PC-9 (cell line): ENCODE data around the gene XXYLT1. TPM values are rescaled to one million over a fixed set of nuclear protein-coding genes. Genes with fewer than 3 reads are reported as not detected.

Source experiments
- BruUV-seq: library from RNA; stranded (reverse); fragments of 400-500 nt; replicated peaks from 2 replicates; lab custom pipeline; 2021; lab: Mats Ljungman, UMichigan
- CTCF ChIA-PET: fragments of 300-600 bp; sonication (Branson Sonifier 250); formaldehyde crosslinking; loops from one replicate; lab custom pipeline; 2022; ENCODE audit warnings: antibody characterized with exemption; lab: Charles Lee
- POLR2A ChIA-PET: fragments of 300-600 bp; sonication (Branson Sonifier 250); formaldehyde crosslinking; loops from one replicate; lab custom pipeline; 2022; ENCODE audit warnings: antibody characterized with exemption; ENCODE audit not compliant: unreplicated experiment; lab: Charles Lee
- DNase-seq, 2 experiments: peaks; one replicate each; pipeline versions ENCODE4 v3.0.0 to v3.0.0-alpha.2; 2015 to 2022; ENCODE audit warnings: mixed read lengths in 1 of 2
- H2AFZ ChIP-seq: fragments of 200-600 bp; sonication (generic); 2 replicates; pipeline ENCODE4 v1.8.1; 2017; ENCODE audit warnings: antibody characterized with exemption
- H3F3A ChIP-seq: fragments of 200-600 bp; sonication (generic); 2 replicates; pipeline ENCODE4 v1.8.1; 2017; ENCODE audit warnings: antibody characterized with exemption, mild to moderate bottlenecking, low read depth; ENCODE audit not compliant: insufficient read depth
- H3K27ac ChIP-seq: fragments of 200-600 bp; sonication (generic); 2 replicates; pipeline ENCODE4 v1.6.1; 2016; ENCODE audit warnings: mixed run types
- H3K27me3 ChIP-seq: fragments of 200-600 bp; sonication (generic); 2 replicates; pipeline ENCODE4 v1.6.1; 2016; ENCODE audit warnings: low read depth, mixed run types; ENCODE audit not compliant: insufficient read depth
- H3K36me3 ChIP-seq: fragments of 200-600 bp; sonication (generic); 2 replicates; pipeline ENCODE4 v1.6.1; 2016; ENCODE audit warnings: low read depth, mixed run types
- H3K4me1 ChIP-seq: fragments of 200-600 bp; sonication (generic); replicated peaks from 2 replicates; pipeline ENCODE4 v1.6.1; 2016; ENCODE audit warnings: mixed run types; ENCODE audit not compliant: insufficient read depth
- H3K4me2 ChIP-seq: fragments of 200-600 bp; sonication (generic); 2 replicates; pipeline ENCODE4 v1.6.1; 2017; ENCODE audit warnings: mixed run types
- H3K4me3 ChIP-seq: fragments of 200-600 bp; sonication (generic); 2 replicates; pipeline ENCODE4 v1.6.1; 2016; ENCODE audit warnings: mixed run types
- H3K79me2 ChIP-seq: fragments of 200-600 bp; sonication (generic); 2 replicates; pipeline ENCODE4 v1.6.1; 2017; ENCODE audit warnings: low read depth, mixed run types
- H3K9me2 ChIP-seq: fragments of 200-600 bp; sonication (generic); 2 replicates; pipeline ENCODE4 v1.8.1; 2017; ENCODE audit warnings: mild to moderate bottlenecking; ENCODE audit not compliant: insufficient read depth
- H3K9me3 ChIP-seq: fragments of 200-600 bp; sonication (generic); 2 replicates; pipeline ENCODE4 v1.8.1; 2016; ENCODE audit warnings: low read depth; ENCODE audit not compliant: insufficient read depth
- H4K20me1 ChIP-seq: fragments of 200-600 bp; sonication (generic); 2 replicates; pipeline ENCODE4 v1.8.1; 2017; ENCODE audit not compliant: insufficient read depth
- EZH2 ChIP-seq: fragments of 200-600 bp; sonication (generic); IDR thresholded peaks from 2 replicates; pipeline ENCODE4 v1.8.0; 2017; ENCODE audit warnings: antibody characterized with exemption, low read depth
- intact Hi-C: fragments of 100-400 bp; cut with micrococcal nuclease; formaldehyde crosslinking; loops from one replicate; pipeline ENCODE4 v1.10.0; 2022; ENCODE audit not compliant: unreplicated experiment
- total RNA-seq: library from RNA; stranded (reverse); gene quantifications from 2 replicates; pipeline ENCODE4 v1.2.3, GENCODE V29; 2021
- TF ChIP-seq, protein P1 (sequence below): fragments of 200-600 bp; sonication (generic); conservative IDR thresholded peaks from 2 replicates; pipeline ENCODE4 v1.6.1; 2017; ENCODE audit warnings: mixed run types, antibody characterized with exemption, mild to moderate bottlenecking, moderate library complexity

The XXYLT1 gene
- total RNA-seq, 1 experiment from 2014 or later = 13.3 TPM

DNA sequence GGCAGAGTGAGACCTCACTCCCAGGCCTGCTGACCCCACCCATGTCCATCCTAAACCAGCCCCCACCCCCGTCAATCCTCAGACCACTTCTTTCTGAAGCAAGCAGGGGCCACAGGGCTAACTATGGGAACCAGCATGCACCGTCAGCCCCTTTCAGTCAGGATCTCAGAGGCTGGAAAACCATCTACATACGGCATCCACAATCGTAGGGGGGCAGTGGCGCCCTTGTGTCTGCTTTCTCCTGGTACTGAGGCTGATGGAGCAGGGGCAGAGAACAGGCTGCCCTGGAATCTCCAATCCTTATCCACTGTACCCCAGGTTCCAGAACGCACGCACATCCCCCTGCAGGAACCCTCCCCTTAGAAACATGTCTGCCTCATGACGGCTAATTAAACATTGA is 56.6 kb downstream of the XXYLT1 start:
- no peaks in the 10 kb centered on the region for H3K36me3 ChIP-seq
- H3K9me2 ChIP-seq = no peaks in the 10 kb centered on the region
- H2AFZ ChIP-seq = no peak overlapping the region
- no peaks in the 10 kb centered on the region for H3K4me1 ChIP-seq
- H3K9me3 ChIP-seq = no peaks in the 10 kb centered on the region
- H3K4me3 ChIP-seq = no peak overlapping the region
- no peak for DNase-seq
- TF ChIP-seq, protein P1, sequence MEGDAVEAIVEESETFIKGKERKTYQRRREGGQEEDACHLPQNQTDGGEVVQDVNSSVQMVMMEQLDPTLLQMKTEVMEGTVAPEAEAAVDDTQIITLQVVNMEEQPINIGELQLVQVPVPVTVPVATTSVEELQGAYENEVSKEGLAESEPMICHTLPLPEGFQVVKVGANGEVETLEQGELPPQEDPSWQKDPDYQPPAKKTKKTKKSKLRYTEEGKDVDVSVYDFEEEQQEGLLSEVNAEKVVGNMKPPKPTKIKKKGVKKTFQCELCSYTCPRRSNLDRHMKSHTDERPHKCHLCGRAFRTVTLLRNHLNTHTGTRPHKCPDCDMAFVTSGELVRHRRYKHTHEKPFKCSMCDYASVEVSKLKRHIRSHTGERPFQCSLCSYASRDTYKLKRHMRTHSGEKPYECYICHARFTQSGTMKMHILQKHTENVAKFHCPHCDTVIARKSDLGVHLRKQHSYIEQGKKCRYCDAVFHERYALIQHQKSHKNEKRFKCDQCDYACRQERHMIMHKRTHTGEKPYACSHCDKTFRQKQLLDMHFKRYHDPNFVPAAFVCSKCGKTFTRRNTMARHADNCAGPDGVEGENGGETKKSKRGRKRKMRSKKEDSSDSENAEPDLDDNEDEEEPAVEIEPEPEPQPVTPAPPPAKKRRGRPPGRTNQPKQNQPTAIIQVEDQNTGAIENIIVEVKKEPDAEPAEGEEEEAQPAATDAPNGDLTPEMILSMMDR = no peak
- no peak for TF ChIP-seq EZH2
- H4K20me1 ChIP-seq = no peaks in the 10 kb centered on the region
- no peak overlapping the region for H3K27ac ChIP-seq
- CTCF ChIA-PET = no interaction called here
- H3F3A ChIP-seq = no peaks in the 10 kb centered on the region
- H3K27me3 ChIP-seq = no peaks in the 10 kb centered on the region
- no TSS peak for BruUV-seq
- POLR2A ChIA-PET = no interaction called here
- H3K79me2 ChIP-seq = no peaks in the 10 kb centered on the region
- intact Hi-C loops = no loop called here
- H3K4me2 ChIP-seq = no peak overlapping the region

DNA sequence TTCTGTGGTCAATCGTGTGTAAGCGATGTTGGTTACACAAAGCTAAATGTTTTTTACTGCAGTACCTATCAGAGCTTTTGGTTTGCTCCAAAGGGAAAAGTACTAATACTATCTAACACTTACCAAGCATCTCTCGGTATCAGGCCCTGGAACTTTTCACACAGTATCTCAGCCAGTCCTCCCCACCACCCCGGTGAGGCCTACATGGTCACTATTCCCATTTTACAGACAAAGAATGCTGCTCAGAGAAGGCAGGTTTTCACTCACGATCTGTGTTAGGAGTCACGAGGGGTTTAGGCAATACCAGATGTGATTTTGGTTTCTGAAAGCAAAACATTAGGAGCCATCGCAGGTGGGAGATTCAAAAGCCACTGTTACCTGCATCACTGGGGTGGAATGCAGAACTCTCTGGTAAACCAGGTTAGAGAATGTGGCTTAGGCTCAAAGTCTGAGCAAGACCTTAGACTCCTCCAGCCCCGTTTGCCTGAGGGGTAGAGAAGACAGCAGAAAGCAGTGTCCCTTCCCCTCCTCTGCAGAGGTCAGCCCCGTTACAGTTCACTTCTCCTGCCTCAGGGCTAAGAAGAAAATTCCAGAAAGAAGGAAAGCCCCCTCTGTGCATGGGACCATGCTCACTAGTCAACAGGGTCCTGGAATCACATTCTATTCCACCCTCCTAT is 57.2 kb downstream of the XXYLT1 start:
- no TSS peak for BruUV-seq
- H3K4me3 ChIP-seq = no peak overlapping the region
- TF ChIP-seq EZH2 = no peak
- CTCF ChIA-PET = no interaction called here
- no peaks in the 10 kb centered on the region for H3K36me3 ChIP-seq
- no peak overlapping the region for H2AFZ ChIP-seq
- no peaks in the 10 kb centered on the region for H4K20me1 ChIP-seq
- no peaks in the 10 kb centered on the region for H3K4me1 ChIP-seq
- no peak for DNase-seq
- H3K9me2 ChIP-seq = no peaks in the 10 kb centered on the region
- no peaks in the 10 kb centered on the region for H3K27me3 ChIP-seq
- POLR2A ChIA-PET = no interaction called here
- H3F3A ChIP-seq = no peaks in the 10 kb centered on the region
- no peaks in the 10 kb centered on the region for H3K9me3 ChIP-seq
- no peaks in the 10 kb centered on the region for H3K79me2 ChIP-seq
- H3K27ac ChIP-seq = no peak overlapping the region
- intact Hi-C loops = no loop called here
- no peak overlapping the region for H3K4me2 ChIP-seq

DNA sequence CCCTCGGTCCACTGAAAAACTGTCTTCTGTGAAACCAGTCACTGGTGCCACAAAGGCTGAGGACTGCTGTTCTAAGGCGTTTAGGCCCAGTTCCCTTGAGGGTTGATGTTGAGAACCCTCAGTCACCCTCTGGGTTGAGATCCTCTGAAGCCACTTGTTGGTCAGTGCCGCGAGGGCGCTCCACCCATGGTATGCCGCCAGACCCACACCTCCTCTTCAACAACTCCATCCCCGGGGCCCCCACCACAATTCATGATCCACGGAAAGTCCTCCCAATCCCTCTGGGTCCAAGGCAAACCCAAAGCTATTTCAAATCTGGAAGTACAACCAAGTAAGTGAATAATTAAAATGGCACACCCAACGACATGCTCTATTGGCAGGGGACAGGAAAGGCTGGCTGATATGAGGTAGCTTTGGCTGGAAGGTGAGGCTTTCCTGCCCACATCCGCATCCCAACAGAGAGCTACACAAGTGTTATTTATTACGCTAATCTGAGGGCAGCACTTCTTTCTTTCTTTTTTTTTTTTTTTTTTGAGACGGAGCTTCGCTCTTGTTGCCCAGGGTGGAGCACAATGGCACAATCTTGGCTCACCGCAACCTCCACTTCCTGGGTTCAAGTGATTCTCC is 58.1 kb downstream of the XXYLT1 start:
- BruUV-seq = no TSS peak
- no peaks in the 10 kb centered on the region for H3K36me3 ChIP-seq
- H3K79me2 ChIP-seq = no peaks in the 10 kb centered on the region
- H3K27ac ChIP-seq = no peak overlapping the region
- ChIA-PET POLR2A (no interaction called here), CTCF (no interaction called here)
- no peak overlapping the region for H2AFZ ChIP-seq
- intact Hi-C loops = no loop called here
- no peaks in the 10 kb centered on the region for H4K20me1 ChIP-seq
- no peaks in the 10 kb centered on the region for H3K27me3 ChIP-seq
- DNase-seq = no peak
- H3K9me3 ChIP-seq = no peaks in the 10 kb centered on the region
- no peaks in the 10 kb centered on the region for H3F3A ChIP-seq
- no peak overlapping the region for H3K4me2 ChIP-seq
- H3K9me2 ChIP-seq = no peaks in the 10 kb centered on the region
- no peaks in the 10 kb centered on the region for H3K4me1 ChIP-seq
- H3K4me3 ChIP-seq = no peak overlapping the region
- TF ChIP-seq, protein P1 = no peak
- TF ChIP-seq EZH2 = no peak
